H9 (cell line): ENCODE results near the gene ZNF771. TPM values are rescaled to one million over a fixed set of nuclear protein-coding genes. Genes with fewer than 3 reads are reported as not detected.
A peak's percentile ranks its signal among the peaks of the same experiment; 100 is the strongest.

Experiments
- DNase-seq: peaks from one replicate; pipeline ENCODE4 v3.0.0-alpha.2; 2017
- H2AFZ ChIP-seq: one replicate; pipeline ENCODE4 v1.6.1; 2013; ENCODE audit warnings: mild to moderate bottlenecking, low read length, control low read depth, moderate library complexity
- H2AK5ac ChIP-seq: 2 replicates; pipeline ENCODE4 v1.6.1; 2013; ENCODE audit warnings: low read length, control low read depth, mixed read lengths; ENCODE audit not compliant: insufficient read length
- H2BK120ac ChIP-seq: one replicate; pipeline ENCODE4 v1.6.1; 2013; ENCODE audit warnings: low read depth, mild to moderate bottlenecking, low read length, control low read depth, inconsistent platforms; ENCODE audit not compliant: poor library complexity, severe bottlenecking
- H2BK12ac ChIP-seq: 2 replicates; pipeline ENCODE4 v1.6.1; 2013; ENCODE audit warnings: low read length, control low read depth, mixed read lengths, low read depth; ENCODE audit not compliant: insufficient read length
- H2BK15ac ChIP-seq: 2 replicates; pipeline ENCODE4 v1.6.1; 2013; ENCODE audit warnings: low read depth, low read length, control low read depth
- H2BK20ac ChIP-seq: one replicate; pipeline ENCODE4 v1.6.1; 2013; ENCODE audit warnings: low read depth, mild to moderate bottlenecking, low read length, control low read depth, inconsistent platforms; ENCODE audit not compliant: poor library complexity, severe bottlenecking
- H2BK5ac ChIP-seq: 2 replicates; pipeline ENCODE4 v1.6.1; 2013; ENCODE audit warnings: low read length, control low read depth, mixed read lengths; ENCODE audit not compliant: insufficient read length
- H3K14ac ChIP-seq: 2 replicates; pipeline ENCODE4 v1.6.1; 2013; ENCODE audit warnings: low read length, control low read depth; ENCODE audit not compliant: insufficient read depth
- H3K18ac ChIP-seq: 2 replicates; pipeline ENCODE4 v1.6.1; 2013; ENCODE audit warnings: low read depth, mild to moderate bottlenecking, mixed read lengths, low read length, control low read depth; ENCODE audit not compliant: insufficient read length
- H3K23ac ChIP-seq: 2 replicates; pipeline ENCODE4 v1.6.1; 2013; ENCODE audit warnings: low read length, control low read depth, mixed read lengths, low read depth; ENCODE audit not compliant: insufficient read length
- H3K23me2 ChIP-seq: 2 replicates; pipeline ENCODE4 v1.6.1; 2013; ENCODE audit warnings: low read depth, mild to moderate bottlenecking, mixed read lengths, low read length, control low read depth; ENCODE audit not compliant: insufficient read length, poor library complexity, severe bottlenecking
- H3K27ac ChIP-seq: 2 replicates; pipeline ENCODE4 v1.5.1; 2013; ENCODE audit warnings: low read length, control low read depth, mixed read lengths, low read depth; ENCODE audit not compliant: insufficient read length
- H3K27me3 ChIP-seq: 2 replicates; pipeline ENCODE4 v1.6.1; 2013; ENCODE audit warnings: low read length, control low read depth, inconsistent platforms; ENCODE audit not compliant: insufficient read depth
- H3K4ac ChIP-seq: 2 replicates; pipeline ENCODE4 v1.6.1; 2013; ENCODE audit warnings: low read depth, mild to moderate bottlenecking, control low read depth, inconsistent platforms, low read length, moderate library complexity
- H3K4me1 ChIP-seq: 2 replicates; pipeline ENCODE4 v1.6.1; 2013; ENCODE audit warnings: low read length, control low read depth, inconsistent platforms; ENCODE audit not compliant: insufficient read depth
- H3K4me2 ChIP-seq: 2 replicates; pipeline ENCODE4 v1.6.1; 2013; ENCODE audit warnings: low read length, control low read depth, mixed read lengths; ENCODE audit not compliant: insufficient read length, insufficient read depth
- H3K56ac ChIP-seq: 2 replicates; pipeline ENCODE4 v1.6.1; 2013; ENCODE audit warnings: low read depth, mild to moderate bottlenecking, mixed read lengths, low read length, control low read depth; ENCODE audit not compliant: insufficient read length
- H3K79me1 ChIP-seq: 2 replicates; pipeline ENCODE4 v1.6.1; 2013; ENCODE audit warnings: low read depth, mild to moderate bottlenecking, moderate library complexity, low read length, control low read depth, inconsistent platforms; ENCODE audit not compliant: insufficient read depth, poor library complexity, severe bottlenecking
- H3K79me2 ChIP-seq: 2 replicates; pipeline ENCODE4 v1.6.1; 2013; ENCODE audit warnings: low read length, control low read depth, inconsistent platforms; ENCODE audit not compliant: insufficient read depth
- H3K9ac ChIP-seq: 2 replicates; pipeline ENCODE4 v1.6.1; 2013; ENCODE audit warnings: low read length, control low read depth, mixed read lengths; ENCODE audit not compliant: insufficient read length; ENCODE audit errors: extremely low read depth
- H3K9me3 ChIP-seq: one replicate; pipeline ENCODE4 v1.6.1; 2013; ENCODE audit warnings: low read depth, low read length, inconsistent platforms; ENCODE audit not compliant: control insufficient read depth
- H3T11ph ChIP-seq: one replicate; pipeline ENCODE4 v1.6.1; 2013; ENCODE audit warnings: mild to moderate bottlenecking, low read length, control low read depth, inconsistent platforms
- H4K20me1 ChIP-seq: one replicate; pipeline ENCODE4 v1.6.1; 2013; ENCODE audit not compliant: control insufficient read depth, insufficient read length, insufficient read depth
- H4K5ac ChIP-seq: 2 replicates; pipeline ENCODE4 v1.6.1; 2013; ENCODE audit warnings: low read depth, mild to moderate bottlenecking, mixed read lengths, low read length, control low read depth; ENCODE audit not compliant: insufficient read length
- H4K8ac ChIP-seq: replicated peaks from 2 replicates; pipeline ENCODE4 v1.6.1; 2013; ENCODE audit warnings: low read length, control low read depth, mixed read lengths, low read depth; ENCODE audit not compliant: insufficient read length
- H4K91ac ChIP-seq: 2 replicates; pipeline ENCODE4 v1.6.1; 2013; ENCODE audit warnings: low read depth, mild to moderate bottlenecking, moderate library complexity, mixed read lengths, low read length, control low read depth; ENCODE audit not compliant: insufficient read length
- H3K27ac Mint-ChIP-seq, 3 experiments: 2 replicates in 2 of 3; 3 replicates in 1 of 3; pipeline ENCODE4 v1.8.0; 2020 to 2021; ENCODE audit warnings: mixed read lengths in 3 of 3, mild to moderate bottlenecking in 1 of 3, moderate library complexity in 1 of 3
- H3K27me3 Mint-ChIP-seq: 2 replicates; pipeline ENCODE4 v1.8.0; 2021; ENCODE audit warnings: low read depth, mild to moderate bottlenecking, moderate library complexity, mixed read lengths
- H3K36me3 Mint-ChIP-seq, 3 experiments: 2 replicates in 2 of 3; 3 replicates in 1 of 3; pipeline ENCODE4 v1.8.0; 2020 to 2021; ENCODE audit warnings: low read depth in 3 of 3, mixed read lengths in 3 of 3; ENCODE audit not compliant: insufficient read depth in 1 of 3
- H3K4me1 Mint-ChIP-seq, 2 experiments: 2 replicates each; pipeline ENCODE4 v1.8.0; 2020; ENCODE audit warnings: mixed read lengths in 2 of 2
- H3K4me3 Mint-ChIP-seq, 2 experiments: 2 replicates in 1 of 2; 3 replicates in 1 of 2; pipeline ENCODE4 v1.8.0; 2020 to 2021; ENCODE audit warnings: mild to moderate bottlenecking in 2 of 2, mixed read lengths in 2 of 2, moderate library complexity in 1 of 2
- H3K9me3 Mint-ChIP-seq, 2 experiments: 2 replicates in 1 of 2; 3 replicates in 1 of 2; pipeline ENCODE4 v1.8.0; 2020; ENCODE audit warnings: mild to moderate bottlenecking in 2 of 2, mixed read lengths in 2 of 2, moderate library complexity in 1 of 2
- WGBS: extraction: QIAGEN DNeasy Blood & Tissue Kit; methylation state at CpG from one replicate; pipeline ENCODE4 v1.1.7; 2013; ENCODE audit warnings: missing lambda C conversion rate, low lambda C conversion rate, mixed read lengths; ENCODE audit not compliant: insufficient read length; ENCODE audit errors: extremely low coverage; 5-methylcytosine and 5-hydroxymethylcytosine counted together
- total RNA-seq: library from RNA; stranded (reverse); gene quantifications from 2 replicates; pipeline ENCODE4 v1.2.1, GENCODE V29; 2021
- TF ChIP-seq, protein P1 (sequence below): fragments of 200-600 bp; sonication (generic); conservative IDR thresholded peaks from 3 replicates; pipeline ENCODE4 v1.8.0; 2021; ENCODE audit warnings: antibody characterized with exemption, mild to moderate bottlenecking

Gene ZNF771
- total RNA-seq, 1 experiment from 2014 or later = 10.5 TPM

DNA sequence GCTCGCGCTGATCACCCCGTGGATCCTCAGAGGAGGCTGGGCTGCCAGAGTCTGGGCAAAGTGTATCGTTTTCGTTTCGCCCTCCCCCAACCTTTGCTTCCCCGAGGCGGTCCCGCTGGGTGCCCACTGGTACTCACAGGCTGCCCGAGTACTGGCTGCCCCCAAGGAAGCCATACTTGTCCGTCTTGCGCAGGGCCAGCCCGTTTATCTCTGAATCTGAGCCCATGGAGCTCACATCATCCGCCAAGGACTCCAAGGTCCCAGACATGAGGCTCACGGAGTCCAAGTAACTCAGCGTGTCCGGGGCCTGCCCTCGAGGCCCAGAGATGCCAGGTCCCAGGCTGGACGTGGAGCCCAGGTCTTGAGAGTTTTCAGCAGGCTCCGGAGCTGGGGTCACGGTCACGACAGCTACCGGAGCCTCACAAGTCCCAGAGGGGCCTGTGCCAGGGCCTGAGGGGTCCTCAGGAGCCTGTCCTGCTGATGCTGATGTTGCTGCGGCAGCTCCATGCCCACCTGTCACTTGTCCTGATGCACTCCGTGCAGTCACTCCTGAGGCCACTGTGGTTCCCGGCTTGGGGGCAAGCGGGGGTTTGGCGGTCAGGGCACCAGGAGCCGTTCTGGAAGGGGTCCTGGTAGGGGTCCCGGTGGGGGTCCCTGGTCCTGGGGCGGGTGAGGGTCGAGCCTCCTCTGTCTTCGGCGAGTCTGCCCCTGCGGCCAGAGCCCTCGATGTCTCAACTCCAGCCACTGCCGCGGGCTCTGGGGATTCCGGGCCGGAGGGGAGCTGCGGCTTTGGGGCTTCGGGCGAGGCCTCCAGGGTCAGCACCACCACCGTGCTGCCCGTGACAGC lies 38.1 kb upstream of the ZNF771 start:
- Histone ChIP-seq H3K23ac (no peak overlapping the region), H3K79me1 (peaks cover 3% of the 10 kb centered on the region), H4K8ac (no peak overlapping the region), H2BK12ac (no peak overlapping the region), H3K27me3 (no peaks in the 10 kb centered on the region), H3K4me2 (peak overlapping the region; percentile 80), H3K79me2 (no peaks in the 10 kb centered on the region; the same call in none of the 2 replicates), H2AK5ac (no peak overlapping the region), H2BK120ac (no peak overlapping the region), H3K9ac (peak overlapping the region; percentile 40), H3K9me3 (no peaks in the 10 kb centered on the region), H3K23me2 (peaks cover 10% of the 10 kb centered on the region), H4K5ac (no peak overlapping the region), H4K91ac (no peak overlapping the region), H3K14ac (no peak overlapping the region; the same call in 1 of the 2 replicates), H3K4me1 (peaks cover 6% of the 10 kb centered on the region), H3K18ac (no peak overlapping the region), H2BK20ac (no peak overlapping the region), H4K20me1 (no peaks in the 10 kb centered on the region), H3K27ac (no peak overlapping the region), H2BK15ac (no peak overlapping the region), H2BK5ac (no peak overlapping the region), H3T11ph (no peak overlapping the region), H3K56ac (no peak overlapping the region), H2AFZ (no peak overlapping the region), H3K4ac (no peak overlapping the region)
- peaks cover 0 to 3% of the 10 kb centered on the region in 2 experiments; a peak in 3 of 5 replicates for H3K9me3 Mint-ChIP-seq
- WGBS = no CpG with 5 or more reads among the region's 45 CpGs
- TF ChIP-seq, protein P1, sequence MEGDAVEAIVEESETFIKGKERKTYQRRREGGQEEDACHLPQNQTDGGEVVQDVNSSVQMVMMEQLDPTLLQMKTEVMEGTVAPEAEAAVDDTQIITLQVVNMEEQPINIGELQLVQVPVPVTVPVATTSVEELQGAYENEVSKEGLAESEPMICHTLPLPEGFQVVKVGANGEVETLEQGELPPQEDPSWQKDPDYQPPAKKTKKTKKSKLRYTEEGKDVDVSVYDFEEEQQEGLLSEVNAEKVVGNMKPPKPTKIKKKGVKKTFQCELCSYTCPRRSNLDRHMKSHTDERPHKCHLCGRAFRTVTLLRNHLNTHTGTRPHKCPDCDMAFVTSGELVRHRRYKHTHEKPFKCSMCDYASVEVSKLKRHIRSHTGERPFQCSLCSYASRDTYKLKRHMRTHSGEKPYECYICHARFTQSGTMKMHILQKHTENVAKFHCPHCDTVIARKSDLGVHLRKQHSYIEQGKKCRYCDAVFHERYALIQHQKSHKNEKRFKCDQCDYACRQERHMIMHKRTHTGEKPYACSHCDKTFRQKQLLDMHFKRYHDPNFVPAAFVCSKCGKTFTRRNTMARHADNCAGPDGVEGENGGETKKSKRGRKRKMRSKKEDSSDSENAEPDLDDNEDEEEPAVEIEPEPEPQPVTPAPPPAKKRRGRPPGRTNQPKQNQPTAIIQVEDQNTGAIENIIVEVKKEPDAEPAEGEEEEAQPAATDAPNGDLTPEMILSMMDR = no peak
- H3K36me3 Mint-ChIP-seq = peaks cover 6 to 16% (median 15%) of the 10 kb centered on the region in 3 experiments; a peak in 6 of 7 replicates
- H3K4me3 Mint-ChIP-seq = peak overlapping the region; percentile 75 to 84
- peaks cover 32 to 34% of the 10 kb centered on the region in 2 experiments for H3K4me1 Mint-ChIP-seq
- DNase-seq = no peak
- H3K27ac Mint-ChIP-seq = peak overlapping the region in 1 of 3 experiments; percentile 64; a peak in 2 of 7 replicates
- H3K27me3 Mint-ChIP-seq = peaks cover 2% of the 10 kb centered on the region; the same call in 1 of the 2 replicates
